HepG2 (cell line): ENCODE data around the gene PKLR. TPM values are rescaled to one million over a fixed set of nuclear protein-coding genes. Genes with fewer than 3 reads are reported as not detected.

ENCODE experiments used
- ATF4 ChIP-seq, 2 experiments: fragments of 450-650 bp in 1 of 2; sonication (generic) in 1 of 2; formaldehyde crosslinking; IDR thresholded peaks; 2 replicates each; pipeline versions ENCODE4 v1.5.0 to v1.8.0; 2020 to 2022; ENCODE audit warnings: mild to moderate bottlenecking in 1 of 2, missing genetic modification reagents in 1 of 2
- DPF2 ChIP-seq: sonication (generic); formaldehyde crosslinking; IDR thresholded peaks from 2 replicates; pipeline ENCODE4 v1.4.0; 2020; ENCODE audit warnings: mild to moderate bottlenecking, low read depth, missing genetic modification reagents, borderline replicate concordance
- FOXA1 ChIP-seq, 2 experiments: fragments of 450-650 bp in 1 of 2; sonication (generic) in 1 of 2; formaldehyde crosslinking in 1 of 2; IDR thresholded peaks; 2 replicates each; pipeline versions ENCODE4 v1.4.0 to v1.6.1; 2016 to 2020; ENCODE audit warnings: missing genetic modification reagents in 1 of 2
- FOXO4 ChIP-seq: sonication (generic); formaldehyde crosslinking; conservative IDR thresholded peaks from 2 replicates; pipeline ENCODE4 v1.8.1; 2023; ENCODE audit warnings: missing genetic modification reagents
- GATA4 ChIP-seq: sonication (generic); IDR thresholded peaks from 2 replicates; pipeline ENCODE4 v1.6.1; 2016; ENCODE audit warnings: antibody characterized with exemption, low read depth, borderline replicate concordance
- HIVEP1 ChIP-seq: sonication (generic); formaldehyde crosslinking; IDR thresholded peaks from 2 replicates; pipeline ENCODE4 v1.4.0; 2020; ENCODE audit warnings: mild to moderate bottlenecking, missing genetic modification reagents
- JDP2 ChIP-seq: sonication (generic); formaldehyde crosslinking; IDR thresholded peaks from 2 replicates; pipeline ENCODE4 v1.8.1; 2022; ENCODE audit warnings: missing genetic modification reagents, borderline replicate concordance
- NCOR1 ChIP-seq: fragments of 200-600 bp; sonication (generic); IDR thresholded peaks from 2 replicates; pipeline ENCODE4 v1.7.0; 2017; ENCODE audit warnings: antibody characterized with exemption, low read length, borderline replicate concordance
- NFE2L1 ChIP-seq: sonication (generic); formaldehyde crosslinking; IDR thresholded peaks from 2 replicates; pipeline ENCODE4 v1.4.0; 2020; ENCODE audit warnings: missing genetic modification reagents, mild to moderate bottlenecking, borderline replicate concordance
- NR2F2 ChIP-seq: IDR thresholded peaks from 2 replicates; pipeline ENCODE4 v1.6.1; 2012; ENCODE audit warnings: low read depth, inconsistent platforms, borderline replicate concordance
- STAT6 ChIP-seq: sonication (generic); formaldehyde crosslinking; IDR thresholded peaks from 2 replicates; pipeline ENCODE4 v1.4.0; 2020; ENCODE audit warnings: missing genetic modification reagents, mild to moderate bottlenecking, borderline replicate concordance
- TRIM22 ChIP-seq: fragments of 450-650 bp; IDR thresholded peaks from 2 replicates; pipeline ENCODE4 v1.6.1; 2017
- ZBTB39 ChIP-seq: sonication (generic); formaldehyde crosslinking; IDR thresholded peaks from 2 replicates; pipeline ENCODE4 v1.5.0; 2020; ENCODE audit warnings: missing genetic modification reagents
- ZNF280D ChIP-seq: sonication (generic); formaldehyde crosslinking; IDR thresholded peaks from 2 replicates; pipeline ENCODE4 v1.5.1; 2020; ENCODE audit warnings: mild to moderate bottlenecking, missing genetic modification reagents
- ZNF3 ChIP-seq: IDR thresholded peaks from 2 replicates; pipeline ENCODE4 v1.7.0; 2017; ENCODE audit warnings: inconsistent platforms
- ZNF891 ChIP-seq: sonication (generic); formaldehyde crosslinking; IDR thresholded peaks from 2 replicates; pipeline ENCODE4 v1.5.0; 2020; ENCODE audit warnings: mild to moderate bottlenecking, missing genetic modification reagents
- polyA plus RNA-seq, 8 experiments: library from polyadenylated mRNA; depleted of rRNA in 3 of 8; stranded (reverse) in 7 of 8; unstranded in 1 of 8; fragments of >200 nt; fragmentation: Illumina TruSeq in 4 of 8; extraction: Trizol in 4 of 8; gene quantifications; 2 replicates each; pipeline versions ENCODE4 v1.2.1 to v1.2.3, GENCODE V29; 2011 to 2016; ENCODE audit warnings: low read depth in 4 of 8, missing spikeins in 1 of 8, mixed read lengths in 1 of 8; ENCODE audit not compliant: insufficient read depth in 1 of 8
- total RNA-seq, 5 experiments: library from RNA; depleted of rRNA; stranded (reverse); fragments of >200 nt; fragmentation: Illumina TruSeq; extraction: Trizol; gene quantifications; 2 replicates each; pipeline ENCODE4 v1.2.3, GENCODE V29; 2016; ENCODE audit warnings: low read depth in 1 of 5

Gene PKLR
- total and polyA plus RNA-seq, 2 of the 13 experiments (the other 11 are each of a cell fraction or from before 2014, with no cell fraction given): 10.3 to 29.3 TPM

GRCh38 chr1:155277070-155277901, 24.0 kb downstream of the PKLR start, which contains the start of gene HCN3 (continued):
- TF ChIP-seq FOXA1 (IDR thresholded peaks at IDR 0.05) (no peak), FOXA1 (CRISPR knock-in tag; IDR thresholded peaks at IDR 0.05) (no peak), ZNF280D (CRISPR knock-in tag) (no peak), ZNF891 (CRISPR knock-in tag) (no peak), NFE2L1 (CRISPR knock-in tag) (no peak), NCOR1 (no peak; the same call in 1 of the 2 replicates), HIVEP1 (CRISPR knock-in tag) (0 out of 2 replicates have a peak, but pooled peaks have one; percentile 36), DPF2 (CRISPR knock-in tag) (no peak), ZBTB39 (CRISPR knock-in tag) (no peak), STAT6 (no peak), ZNF3 (CRISPR knock-in tag) (no peak), ATF4 (CRISPR knock-in tag; IDR thresholded peaks at IDR 0.05) (no peak), NR2F2 (no peak), TRIM22 (no peak), GATA4 (no peak), FOXO4 (CRISPR knock-in tag) (no peak), JDP2 (no peak)
